Gastroesophageal sphincter (tissue), 4 donors: ENCODE results near the gene RNASEH2B. TPM values are rescaled to one million over a fixed set of nuclear protein-coding genes. Genes with fewer than 3 reads are reported as not detected.

Source experiments
- ATAC-seq: fragments of 150-250 bp; one replicate; pipeline ENCODE4 v1.9.1; 2016; ENCODE audit warnings: mild to moderate bottlenecking, moderate library complexity
- H3K27ac ChIP-seq, 4 donors: fragments of 200-600 bp; sonication (generic) in 3 of 4; 1 replicate in 3 of 4; 2 replicates in 1 of 4; pipeline ENCODE4 v1.5.1; 2016 to 2019
- H3K27me3 ChIP-seq: fragments of 200-600 bp; sonication (generic); one replicate; pipeline ENCODE4 v1.5.1; 2019
- H3K36me3 ChIP-seq, 2 donors: fragments of 200-600 bp; sonication (generic); one replicate each; pipeline ENCODE4 v1.5.1; 2019; ENCODE audit warnings: control low read depth in 1 of 2
- H3K4me1 ChIP-seq, 3 donors: fragments of 200-600 bp; sonication (generic); 1 replicate in 2 of 3; 2 replicates in 1 of 3; pipeline ENCODE4 v1.5.1; 2016 to 2019; ENCODE audit warnings: control low read depth in 2 of 3
- H3K4me3 ChIP-seq, 2 donors: fragments of 200-600 bp; sonication (generic); one replicate each; pipeline ENCODE4 v1.5.1; 2019; ENCODE audit warnings: mild to moderate bottlenecking in 1 of 2, moderate library complexity in 1 of 2
- H3K9me3 ChIP-seq, 3 donors: fragments of 200-600 bp; sonication (generic); one replicate each; pipeline ENCODE4 v1.5.1; 2017 to 2019; ENCODE audit warnings: control low read depth in 2 of 3
- CTCF ChIP-seq, 4 experiments: fragments of 200-600 bp in 2 of 4; fragments of 450-650 bp in 2 of 4; sonication (generic) in 1 of 4; IDR thresholded peaks; one replicate each; pipeline ENCODE4 v1.5.1; 2017 to 2019; ENCODE audit warnings: antibody characterized with exemption in 4 of 4, mild to moderate bottlenecking in 2 of 4, moderate library complexity in 2 of 4
- EP300 ChIP-seq: sonication (generic); formaldehyde crosslinking; IDR thresholded peaks from one replicate; pipeline ENCODE4 v1.6.1; 2017; ENCODE audit warnings: antibody characterized with exemption, mild to moderate bottlenecking
- POLR2A ChIP-seq, 2 donors: fragments of 450-650 bp; IDR thresholded peaks; one replicate each; pipeline ENCODE4 v1.6.1; 2017; ENCODE audit warnings: antibody characterized with exemption in 2 of 2, mild to moderate bottlenecking in 2 of 2, moderate library complexity in 1 of 2
- POLR2AphosphoS5 ChIP-seq: sonication (generic); formaldehyde crosslinking; IDR thresholded peaks from one replicate; pipeline ENCODE4 v1.6.1; 2017; ENCODE audit warnings: antibody characterized with exemption
- WGBS, 2 donors: methylation state at CpG; one replicate each; pipeline ENCODE4 v1.1.5; 2018; ENCODE audit warnings: low coverage in 1 of 2; 5-methylcytosine and 5-hydroxymethylcytosine counted together
- total RNA-seq, 4 donors: library from RNA; depleted of rRNA; stranded (reverse); fragments of >200 nt; gene quantifications; one replicate each; pipeline ENCODE4 v1.1.0, GENCODE V29; 2016

RNASEH2B gene
- total RNA-seq, 4 donors from 2014 or later, result 31.6 to 76.5 (median 51.6) TPM

- H3K4me3 ChIP-seq, result no peak overlapping the region
- WGBS, 2 donors, result 70 to 86% methylated on average over 5 to 18 of the region's 18 CpGs
- peaks cover 0 to 17% (median 0%) of the 10 kb centered on the region in 3 donors for H3K4me1 ChIP-seq
Measured at GRCh38 chr13:51004111-51004865, 94.7 kb downstream of the RNASEH2B start.

GRCh38 chr13:51004918-51005460 lies 95.4 kb downstream of the RNASEH2B start:
- H3K36me3 ChIP-seq, result no peaks in the 10 kb centered on the region
- H3K4me1 ChIP-seq, result peaks cover 0 to 15% (median 0%) of the 10 kb centered on the region in 3 donors
- no peaks in the 10 kb centered on the region for H3K27me3 ChIP-seq
- no peak for ATAC-seq
- 60 to 92% methylated on average over 1 to 2 of the region's 3 CpGs for WGBS, 2 donors
- H3K9me3 ChIP-seq, result no peaks in the 10 kb centered on the region
- H3K4me3 ChIP-seq, result no peak overlapping the region
- TF ChIP-seq EP300 (no peak), CTCF (IDR thresholded peaks at IDR 0.05) (no peak), POLR2A (IDR thresholded peaks at IDR 0.05) (no peak), POLR2AphosphoS5 (no peak)
- H3K27ac ChIP-seq, result no peak overlapping the region

More at GRCh38 chr13:51004111-51004865, 94.7 kb downstream of the RNASEH2B start:
- TF ChIP-seq POLR2A (IDR thresholded peaks at IDR 0.05), result no peak
- Histone ChIP-seq H3K27ac (no peak overlapping the region), H3K36me3 (no peaks in the 10 kb centered on the region), H3K9me3 (no peaks in the 10 kb centered on the region), H3K27me3 (no peaks in the 10 kb centered on the region)
- ATAC-seq, result no peak

GRCh38 chr13:51005566-51005965 lies 96.0 kb downstream of the RNASEH2B start:
- H3K4me1 ChIP-seq, result peaks cover 0 to 9% (median 0%) of the 10 kb centered on the region in 3 donors
- no peaks in the 10 kb centered on the region for H3K9me3 ChIP-seq
- H3K36me3 ChIP-seq, result no peaks in the 10 kb centered on the region
- TF ChIP-seq CTCF (IDR thresholded peaks at IDR 0.05) (no peak), POLR2A (IDR thresholded peaks at IDR 0.05) (no peak), EP300 (no peak), POLR2AphosphoS5 (no peak)
- H3K4me3 ChIP-seq, result no peak overlapping the region
- no peak overlapping the region for H3K27ac ChIP-seq
- WGBS, 2 donors, result 55 to 69% methylated on average over 2 to 4 of the region's 4 CpGs
- H3K27me3 ChIP-seq, result no peaks in the 10 kb centered on the region
- no peak for ATAC-seq

Other genes starting within 250 kb of the RNASEH2B start
- 1 to 10 TPM in 1 of 4 donors, not detected in 3; 1.1 TPM for gene DLEU7, start 66.1 kb upstream of the RNASEH2B start, total RNA-seq
- gene C13orf42, start 201.5 kb downstream of the RNASEH2B start, total RNA-seq, result under 1 TPM in 1 of 4 donors, not detected in 3; 0.46 TPM